Measurements from ENCODE around the gene NRIP1. TPM values are rescaled to one million over a fixed set of nuclear protein-coding genes. Genes with fewer than 3 reads are reported as not detected.

The NRIP1 gene
- total RNA-seq, 1 donor from 2014 or later: 59.1 TPM

GRCh38 chr21:15084668-15085067 is 19.9 kb upstream of the NRIP1 start:
- Histone ChIP-seq H3K4me1 (no peaks in the 10 kb centered on the region), H3K9me3 (ENCODE audit: low read depth) (no peaks in the 10 kb centered on the region), H3K79me2 (ENCODE audit: low read depth) (no peaks in the 10 kb centered on the region), H4K20me1 (ENCODE audit: low read depth) (no peaks in the 10 kb centered on the region), H3K4me2 (no peak overlapping the region), H3K27me3 (no peaks in the 10 kb centered on the region), H3K36me3 (no peaks in the 10 kb centered on the region), H3K9ac (no peak overlapping the region), H3F3A (ENCODE audit: low read depth) (no peaks in the 10 kb centered on the region), H3K27ac (no peak overlapping the region), H2AFZ (replicated peaks) (no peak overlapping the region), H3K4me3 (no peak overlapping the region)
- Mint-ChIP-seq H3K27me3 (ENCODE audit: insufficient read depth, low read depth) (no peaks in the 10 kb centered on the region), H3K9me3 (no peaks in the 10 kb centered on the region), H3K4me1 (peaks cover 16% of the 10 kb centered on the region), H3K27ac (no peak overlapping the region), H3K36me3 (no peaks in the 10 kb centered on the region), H3K4me3 (no peak overlapping the region)
- DNase-seq (ENCODE audit: low spot score): no peak
- TF ChIP-seq EZH2 (IDR thresholded peaks at IDR 0.05) (no peak), EZH2phosphoT487 (IDR thresholded peaks at IDR 0.05) (no peak)
- TF ChIP-seq, protein P1, sequence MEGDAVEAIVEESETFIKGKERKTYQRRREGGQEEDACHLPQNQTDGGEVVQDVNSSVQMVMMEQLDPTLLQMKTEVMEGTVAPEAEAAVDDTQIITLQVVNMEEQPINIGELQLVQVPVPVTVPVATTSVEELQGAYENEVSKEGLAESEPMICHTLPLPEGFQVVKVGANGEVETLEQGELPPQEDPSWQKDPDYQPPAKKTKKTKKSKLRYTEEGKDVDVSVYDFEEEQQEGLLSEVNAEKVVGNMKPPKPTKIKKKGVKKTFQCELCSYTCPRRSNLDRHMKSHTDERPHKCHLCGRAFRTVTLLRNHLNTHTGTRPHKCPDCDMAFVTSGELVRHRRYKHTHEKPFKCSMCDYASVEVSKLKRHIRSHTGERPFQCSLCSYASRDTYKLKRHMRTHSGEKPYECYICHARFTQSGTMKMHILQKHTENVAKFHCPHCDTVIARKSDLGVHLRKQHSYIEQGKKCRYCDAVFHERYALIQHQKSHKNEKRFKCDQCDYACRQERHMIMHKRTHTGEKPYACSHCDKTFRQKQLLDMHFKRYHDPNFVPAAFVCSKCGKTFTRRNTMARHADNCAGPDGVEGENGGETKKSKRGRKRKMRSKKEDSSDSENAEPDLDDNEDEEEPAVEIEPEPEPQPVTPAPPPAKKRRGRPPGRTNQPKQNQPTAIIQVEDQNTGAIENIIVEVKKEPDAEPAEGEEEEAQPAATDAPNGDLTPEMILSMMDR (IDR thresholded peaks at IDR 0.05): no peak

DNA sequence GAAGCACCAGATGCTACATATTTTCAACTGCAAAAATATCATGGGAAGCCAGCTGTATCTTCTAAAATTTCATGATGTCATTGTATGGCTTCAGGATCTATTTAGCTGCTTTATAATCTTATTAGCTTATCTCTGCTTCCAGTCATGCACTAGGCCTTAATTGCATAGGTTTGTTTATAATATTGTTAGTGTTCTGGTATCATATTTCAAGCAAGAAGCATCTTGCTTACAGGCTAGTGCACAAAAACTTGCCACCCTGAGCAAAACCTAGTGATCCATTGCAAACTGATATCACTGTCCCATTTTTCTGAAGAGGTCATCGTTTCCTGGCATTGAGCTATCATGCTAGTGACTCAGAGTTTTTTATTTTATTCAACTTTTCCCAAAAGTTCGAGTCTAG is 15.7 kb upstream of the NRIP1 start:
- Histone ChIP-seq H3K36me3 (no peaks in the 10 kb centered on the region), H3K79me2 (ENCODE audit: low read depth) (no peaks in the 10 kb centered on the region), H3K9me3 (ENCODE audit: low read depth) (no peaks in the 10 kb centered on the region), H3K9ac (no peak overlapping the region), H4K20me1 (ENCODE audit: low read depth) (no peaks in the 10 kb centered on the region), H3K27me3 (no peaks in the 10 kb centered on the region), H3K27ac (no peak overlapping the region), H3K4me2 (no peak overlapping the region), H3F3A (ENCODE audit: low read depth) (no peaks in the 10 kb centered on the region), H3K4me3 (no peak overlapping the region), H3K4me1 (no peaks in the 10 kb centered on the region), H2AFZ (replicated peaks) (no peak overlapping the region)
- DNase-seq (ENCODE audit: low spot score): no peak
- no peak overlapping the region for H3K4me3 Mint-ChIP-seq
- peaks cover 29% of the 10 kb centered on the region for H3K4me1 Mint-ChIP-seq
- H3K27ac Mint-ChIP-seq: no peak overlapping the region
- H3K27me3 Mint-ChIP-seq (ENCODE audit: insufficient read depth, low read depth): no peaks in the 10 kb centered on the region
- no peaks in the 10 kb centered on the region for H3K36me3 Mint-ChIP-seq
- H3K9me3 Mint-ChIP-seq: no peaks in the 10 kb centered on the region
- TF ChIP-seq, protein P1 (IDR thresholded peaks at IDR 0.05): no peak
- TF ChIP-seq EZH2 (IDR thresholded peaks at IDR 0.05) (no peak), EZH2phosphoT487 (IDR thresholded peaks at IDR 0.05) (no peak)

DNA sequence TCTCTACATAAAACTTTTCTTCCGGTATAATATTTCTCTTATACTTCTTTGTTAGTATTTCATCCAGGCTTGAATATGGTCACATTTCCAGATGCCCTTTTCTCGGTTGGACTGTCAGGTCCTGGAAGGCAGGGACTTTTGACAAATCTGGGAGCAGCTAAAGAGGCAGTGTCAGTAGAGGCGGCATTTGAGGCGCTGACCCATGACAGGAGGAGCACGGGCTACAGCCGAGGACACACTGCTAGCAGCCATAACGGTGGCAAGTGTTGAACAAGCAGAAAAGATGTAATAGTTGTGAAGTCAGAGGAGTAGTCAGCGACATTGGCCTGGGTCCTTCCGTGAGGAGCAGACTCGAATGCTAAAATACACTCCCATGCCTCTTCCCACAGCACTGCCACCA is 14.5 kb upstream of the NRIP1 start:
- Histone ChIP-seq H3K9ac (no peak overlapping the region), H3K9me3 (ENCODE audit: low read depth) (no peaks in the 10 kb centered on the region), H3F3A (ENCODE audit: low read depth) (no peaks in the 10 kb centered on the region), H3K27me3 (no peaks in the 10 kb centered on the region), H3K4me3 (no peak overlapping the region), H3K36me3 (no peaks in the 10 kb centered on the region), H4K20me1 (ENCODE audit: low read depth) (no peaks in the 10 kb centered on the region), H3K27ac (no peak overlapping the region), H3K4me2 (no peak overlapping the region), H3K79me2 (ENCODE audit: low read depth) (no peaks in the 10 kb centered on the region), H3K4me1 (no peaks in the 10 kb centered on the region), H2AFZ (replicated peaks) (no peak overlapping the region)
- TF ChIP-seq EZH2 (IDR thresholded peaks at IDR 0.05) (no peak), EZH2phosphoT487 (IDR thresholded peaks at IDR 0.05) (no peak)
- TF ChIP-seq, protein P1 (IDR thresholded peaks at IDR 0.05): no peak
- H3K4me3 Mint-ChIP-seq: no peak overlapping the region
- peak overlapping the region; percentile 40 for H3K27ac Mint-ChIP-seq
- H3K27me3 Mint-ChIP-seq (ENCODE audit: insufficient read depth, low read depth): no peaks in the 10 kb centered on the region
- DNase-seq (ENCODE audit: low spot score): no peak
- H3K4me1 Mint-ChIP-seq: peaks cover 29% of the 10 kb centered on the region
- H3K9me3 Mint-ChIP-seq: no peaks in the 10 kb centered on the region
- no peaks in the 10 kb centered on the region for H3K36me3 Mint-ChIP-seq
